ENCODE results near the gene AGXT.

DNA sequence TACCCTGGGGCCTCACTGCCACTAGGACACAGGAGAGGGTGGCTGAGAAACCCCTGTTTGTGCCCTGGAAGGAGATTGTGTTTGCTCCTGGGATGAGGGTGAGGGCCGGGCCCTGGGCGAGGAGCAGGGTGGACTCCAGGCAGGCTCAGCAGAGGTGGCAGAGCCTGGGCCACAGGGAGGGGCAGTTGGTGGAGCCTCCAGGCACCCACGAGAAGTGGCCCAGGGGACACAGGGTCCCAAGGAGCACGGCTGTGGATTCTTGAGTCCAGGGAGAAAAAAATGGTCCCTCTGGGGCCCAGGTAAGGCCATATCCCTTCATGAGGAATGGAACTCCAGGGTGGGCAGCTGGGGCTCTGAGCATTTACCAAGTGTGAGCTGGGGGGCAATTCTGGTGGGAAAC is 19.0 kb downstream of the AGXT start:
- TF ChIP-seq TCF4 (CRISPR knock-in tag; IDR thresholded peaks at IDR 0.05; ENCODE audit: borderline replicate concordance) (no peak), BACH2 (CRISPR knock-in tag; IDR thresholded peaks at IDR 0.05; ENCODE audit: borderline replicate concordance) (no peak), RARB (CRISPR knock-in tag; IDR thresholded peaks at IDR 0.05) (no peak), ZFP3 (CRISPR knock-in tag; IDR thresholded peaks at IDR 0.05) (no peak), ZNF565 (CRISPR knock-in tag; conservative IDR thresholded peaks at IDR 0.05; ENCODE audit: low read depth) (no peak), ARNTL (CRISPR knock-in tag; IDR thresholded peaks at IDR 0.05; ENCODE audit: borderline replicate concordance, low read depth) (no peak)
- TF ChIP-seq, protein P1, sequence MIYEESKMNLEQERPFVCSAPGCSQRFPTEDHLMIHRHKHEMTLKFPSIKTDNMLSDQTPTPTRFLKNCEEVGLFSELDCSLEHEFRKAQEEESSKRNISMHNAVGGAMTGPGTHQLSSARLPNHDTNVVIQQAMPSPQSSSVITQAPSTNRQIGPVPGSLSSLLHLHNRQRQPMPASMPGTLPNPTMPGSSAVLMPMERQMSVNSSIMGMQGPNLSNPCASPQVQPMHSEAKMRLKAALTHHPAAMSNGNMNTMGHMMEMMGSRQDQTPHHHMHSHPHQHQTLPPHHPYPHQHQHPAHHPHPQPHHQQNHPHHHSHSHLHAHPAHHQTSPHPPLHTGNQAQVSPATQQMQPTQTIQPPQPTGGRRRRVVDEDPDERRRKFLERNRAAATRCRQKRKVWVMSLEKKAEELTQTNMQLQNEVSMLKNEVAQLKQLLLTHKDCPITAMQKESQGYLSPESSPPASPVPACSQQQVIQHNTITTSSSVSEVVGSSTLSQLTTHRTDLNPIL (CRISPR knock-in tag; IDR thresholded peaks at IDR 0.05; ENCODE audit: low read depth): no peak
- TF ChIP-seq, protein P2, sequence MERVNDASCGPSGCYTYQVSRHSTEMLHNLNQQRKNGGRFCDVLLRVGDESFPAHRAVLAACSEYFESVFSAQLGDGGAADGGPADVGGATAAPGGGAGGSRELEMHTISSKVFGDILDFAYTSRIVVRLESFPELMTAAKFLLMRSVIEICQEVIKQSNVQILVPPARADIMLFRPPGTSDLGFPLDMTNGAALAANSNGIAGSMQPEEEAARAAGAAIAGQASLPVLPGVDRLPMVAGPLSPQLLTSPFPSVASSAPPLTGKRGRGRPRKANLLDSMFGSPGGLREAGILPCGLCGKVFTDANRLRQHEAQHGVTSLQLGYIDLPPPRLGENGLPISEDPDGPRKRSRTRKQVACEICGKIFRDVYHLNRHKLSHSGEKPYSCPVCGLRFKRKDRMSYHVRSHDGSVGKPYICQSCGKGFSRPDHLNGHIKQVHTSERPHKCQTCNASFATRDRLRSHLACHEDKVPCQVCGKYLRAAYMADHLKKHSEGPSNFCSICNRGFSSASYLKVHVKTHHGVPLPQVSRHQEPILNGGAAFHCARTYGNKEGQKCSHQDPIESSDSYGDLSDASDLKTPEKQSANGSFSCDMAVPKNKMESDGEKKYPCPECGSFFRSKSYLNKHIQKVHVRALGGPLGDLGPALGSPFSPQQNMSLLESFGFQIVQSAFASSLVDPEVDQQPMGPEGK (CRISPR knock-in tag; IDR thresholded peaks at IDR 0.05; ENCODE audit: borderline replicate concordance): no peak
- TF ChIP-seq, protein P3, sequence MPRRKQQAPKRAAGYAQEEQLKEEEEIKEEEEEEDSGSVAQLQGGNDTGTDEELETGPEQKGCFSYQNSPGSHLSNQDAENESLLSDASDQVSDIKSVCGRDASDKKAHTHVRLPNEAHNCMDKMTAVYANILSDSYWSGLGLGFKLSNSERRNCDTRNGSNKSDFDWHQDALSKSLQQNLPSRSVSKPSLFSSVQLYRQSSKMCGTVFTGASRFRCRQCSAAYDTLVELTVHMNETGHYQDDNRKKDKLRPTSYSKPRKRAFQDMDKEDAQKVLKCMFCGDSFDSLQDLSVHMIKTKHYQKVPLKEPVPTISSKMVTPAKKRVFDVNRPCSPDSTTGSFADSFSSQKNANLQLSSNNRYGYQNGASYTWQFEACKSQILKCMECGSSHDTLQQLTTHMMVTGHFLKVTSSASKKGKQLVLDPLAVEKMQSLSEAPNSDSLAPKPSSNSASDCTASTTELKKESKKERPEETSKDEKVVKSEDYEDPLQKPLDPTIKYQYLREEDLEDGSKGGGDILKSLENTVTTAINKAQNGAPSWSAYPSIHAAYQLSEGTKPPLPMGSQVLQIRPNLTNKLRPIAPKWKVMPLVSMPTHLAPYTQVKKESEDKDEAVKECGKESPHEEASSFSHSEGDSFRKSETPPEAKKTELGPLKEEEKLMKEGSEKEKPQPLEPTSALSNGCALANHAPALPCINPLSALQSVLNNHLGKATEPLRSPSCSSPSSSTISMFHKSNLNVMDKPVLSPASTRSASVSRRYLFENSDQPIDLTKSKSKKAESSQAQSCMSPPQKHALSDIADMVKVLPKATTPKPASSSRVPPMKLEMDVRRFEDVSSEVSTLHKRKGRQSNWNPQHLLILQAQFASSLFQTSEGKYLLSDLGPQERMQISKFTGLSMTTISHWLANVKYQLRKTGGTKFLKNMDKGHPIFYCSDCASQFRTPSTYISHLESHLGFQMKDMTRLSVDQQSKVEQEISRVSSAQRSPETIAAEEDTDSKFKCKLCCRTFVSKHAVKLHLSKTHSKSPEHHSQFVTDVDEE (CRISPR knock-in tag; IDR thresholded peaks at IDR 0.05): no peak
- TF ChIP-seq, protein P4, sequence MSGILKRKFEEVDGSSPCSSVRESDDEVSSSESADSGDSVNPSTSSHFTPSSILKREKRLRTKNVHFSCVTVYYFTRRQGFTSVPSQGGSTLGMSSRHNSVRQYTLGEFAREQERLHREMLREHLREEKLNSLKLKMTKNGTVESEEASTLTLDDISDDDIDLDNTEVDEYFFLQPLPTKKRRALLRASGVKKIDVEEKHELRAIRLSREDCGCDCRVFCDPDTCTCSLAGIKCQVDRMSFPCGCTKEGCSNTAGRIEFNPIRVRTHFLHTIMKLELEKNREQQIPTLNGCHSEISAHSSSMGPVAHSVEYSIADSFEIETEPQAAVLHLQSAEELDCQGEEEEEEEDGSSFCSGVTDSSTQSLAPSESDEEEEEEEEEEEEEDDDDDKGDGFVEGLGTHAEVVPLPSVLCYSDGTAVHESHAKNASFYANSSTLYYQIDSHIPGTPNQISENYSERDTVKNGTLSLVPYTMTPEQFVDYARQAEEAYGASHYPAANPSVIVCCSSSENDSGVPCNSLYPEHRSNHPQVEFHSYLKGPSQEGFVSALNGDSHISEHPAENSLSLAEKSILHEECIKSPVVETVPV (CRISPR knock-in tag; IDR thresholded peaks at IDR 0.05): no peak
